T-helper 9 cell (primary cell): ENCODE data around the gene PHPT1.
"Not testable (repeated sequence)": the region's sequence is repeated elsewhere in the genome, so short reads cannot be mapped to it uniquely, and the experiment has no call there.

Experiments used
- DNase-seq: peaks from one replicate; pipeline ENCODE4 v3.0.0-alpha.2; 2020
- total RNA-seq, 2 donors: gene quantifications; one replicate each; lab custom pipeline; 2026; lab: John Stamatoyannopoulos, UW

PHPT1 gene
- total RNA-seq, result 10.1 to 18.4 reads per million in 2 donors

DNA sequence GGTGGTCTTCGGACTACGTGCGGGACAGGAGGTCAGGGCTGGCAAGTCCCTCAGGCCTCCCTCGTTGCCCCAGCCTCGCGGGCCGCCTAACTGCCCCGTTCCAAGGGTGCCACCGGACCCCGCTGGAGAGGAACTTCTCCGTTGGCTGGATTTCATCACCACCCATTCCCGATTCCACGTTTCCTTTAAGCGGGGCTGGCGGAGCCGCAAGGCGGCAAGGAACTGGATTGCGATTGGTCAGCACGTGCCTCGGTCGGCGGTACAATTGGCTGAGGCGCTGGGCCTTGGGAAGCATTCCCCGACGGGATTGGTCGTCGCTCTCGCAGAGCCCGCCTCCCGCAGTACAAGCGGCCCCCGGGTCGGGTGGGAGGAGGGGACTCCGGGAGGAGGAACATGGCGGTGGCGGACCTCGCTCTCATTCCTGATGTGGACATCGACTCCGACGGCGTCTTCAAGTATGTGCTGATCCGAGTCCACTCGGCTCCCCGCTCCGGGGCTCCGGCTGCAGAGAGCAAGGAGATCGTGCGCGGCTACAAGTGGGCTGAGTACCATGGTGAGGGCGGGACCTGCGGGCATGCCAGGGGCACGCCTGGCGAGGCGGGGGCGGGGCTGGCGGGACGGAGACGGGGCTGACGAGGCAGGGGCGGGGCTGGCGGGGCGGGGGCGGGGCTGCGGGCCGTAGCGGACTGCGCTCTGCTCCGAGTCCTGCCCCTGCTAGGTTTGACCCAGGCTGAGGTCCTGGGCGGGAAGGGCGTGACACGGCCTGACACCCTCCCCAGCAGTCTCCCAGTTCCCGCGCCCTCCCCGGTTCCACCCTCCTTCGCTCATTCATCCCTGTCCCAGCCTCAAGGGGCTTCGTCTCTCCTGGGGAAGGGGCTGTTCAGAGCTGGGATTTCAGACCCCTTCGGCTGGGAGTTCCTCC, at the start of gene PHPT1:
Gene PHPT1, plus strand, starts transcription at position 372 of the 922 bp plus-strand sequence. Its CDS starts 22 bp downstream, at position 394.
- peak; percentile 94 for DNase-seq

DNA sequence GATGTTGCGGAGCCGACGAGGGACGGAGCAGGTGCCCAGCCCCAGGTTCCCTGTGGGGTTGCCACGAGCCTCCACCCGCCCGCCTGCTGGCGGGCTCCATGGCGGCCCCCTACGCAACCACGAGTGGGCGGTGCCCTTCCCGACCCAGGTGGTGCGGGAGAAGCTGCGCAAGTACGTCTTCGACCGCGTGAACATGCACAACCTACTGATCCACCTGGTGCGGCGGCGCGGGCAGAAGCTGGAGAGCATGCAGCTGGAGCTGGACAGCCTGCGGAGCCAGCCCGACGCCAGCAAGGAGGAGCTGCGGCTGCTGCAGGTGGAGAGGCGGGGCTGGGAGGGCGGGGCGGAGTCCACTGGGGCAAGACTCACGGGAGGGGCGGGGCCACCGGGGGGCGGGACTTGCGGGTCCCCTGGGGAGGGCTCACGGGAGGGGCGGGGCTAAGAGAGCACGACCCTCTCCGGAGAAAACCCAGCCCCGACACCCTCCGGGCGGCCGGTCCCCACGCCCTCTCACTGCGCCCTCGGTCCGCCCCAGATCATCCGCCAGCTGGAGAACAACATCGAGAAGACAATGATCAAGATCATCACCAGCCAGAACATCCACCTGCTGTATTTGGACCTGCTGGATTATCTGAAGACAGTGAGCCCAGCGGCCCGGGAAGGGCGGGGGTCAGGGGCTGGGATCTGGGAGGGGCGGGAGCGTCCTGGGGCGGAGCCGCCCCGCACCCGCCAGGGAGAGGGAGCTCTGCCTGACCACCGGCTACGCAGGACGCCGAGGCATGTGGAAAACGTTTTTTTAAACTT, 49.2 kb upstream of the PHPT1 start:
- DNase-seq, result peak; percentile 90

- DNase-seq, result no peak
These were observed 46.9 kb upstream of the PHPT1 start for GRCh38 chr9:136802321-136802720.

- not testable (repeated sequence) for DNase-seq
These were observed 46.1 kb upstream of the PHPT1 start for GRCh38 chr9:136803009-136803550.

DNA sequence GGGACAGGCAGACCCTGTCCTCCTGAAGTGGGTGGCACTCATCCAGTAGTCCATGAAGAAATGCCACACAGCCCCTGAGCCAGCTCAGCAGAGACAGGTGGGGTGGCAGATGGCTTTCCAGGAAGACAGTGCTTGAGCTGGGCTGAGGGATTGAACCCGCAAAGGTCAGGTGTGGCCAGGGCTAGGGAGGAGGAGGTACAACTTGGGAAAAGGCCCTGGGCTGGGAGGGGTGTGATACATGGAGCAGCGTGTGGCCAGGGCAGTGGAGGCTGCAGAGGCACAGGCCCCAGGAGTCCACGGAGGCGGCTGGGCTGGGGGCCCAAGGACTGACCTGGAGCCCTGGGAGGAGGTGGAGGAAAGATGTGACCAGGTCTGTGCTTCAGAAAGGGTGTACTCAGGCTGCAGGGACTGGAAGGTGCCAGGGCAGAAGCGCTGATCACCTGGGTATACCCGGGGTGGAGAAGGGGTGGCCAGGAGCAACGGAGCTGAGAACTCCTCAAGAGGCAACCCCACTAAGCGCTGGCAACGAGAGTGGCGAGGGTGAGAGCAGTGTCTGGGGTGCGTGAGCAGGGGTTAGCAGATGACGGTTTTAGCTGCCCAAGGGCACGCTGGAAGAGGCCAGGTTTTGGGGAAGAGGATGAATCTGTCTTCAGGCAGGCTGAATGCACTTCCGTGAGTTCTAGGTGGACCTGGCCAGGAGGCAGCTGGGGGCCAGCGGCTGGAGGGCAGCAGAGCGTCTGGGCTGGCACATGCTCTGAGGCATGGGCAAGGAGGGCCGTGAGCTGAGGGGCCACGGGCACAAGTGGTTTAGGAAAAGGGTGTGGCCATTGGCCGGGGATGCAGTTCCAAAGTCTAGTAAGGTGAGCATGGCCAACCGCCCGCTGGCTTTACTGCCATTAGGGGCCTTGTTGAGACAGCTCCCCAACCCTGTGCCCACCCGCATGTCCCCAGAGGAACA, 45.4 kb upstream of the PHPT1 start:
- no peak for DNase-seq

GRCh38 chr9:136804509-136805206, 44.6 kb upstream of the PHPT1 start:
- no peak for DNase-seq

DNA sequence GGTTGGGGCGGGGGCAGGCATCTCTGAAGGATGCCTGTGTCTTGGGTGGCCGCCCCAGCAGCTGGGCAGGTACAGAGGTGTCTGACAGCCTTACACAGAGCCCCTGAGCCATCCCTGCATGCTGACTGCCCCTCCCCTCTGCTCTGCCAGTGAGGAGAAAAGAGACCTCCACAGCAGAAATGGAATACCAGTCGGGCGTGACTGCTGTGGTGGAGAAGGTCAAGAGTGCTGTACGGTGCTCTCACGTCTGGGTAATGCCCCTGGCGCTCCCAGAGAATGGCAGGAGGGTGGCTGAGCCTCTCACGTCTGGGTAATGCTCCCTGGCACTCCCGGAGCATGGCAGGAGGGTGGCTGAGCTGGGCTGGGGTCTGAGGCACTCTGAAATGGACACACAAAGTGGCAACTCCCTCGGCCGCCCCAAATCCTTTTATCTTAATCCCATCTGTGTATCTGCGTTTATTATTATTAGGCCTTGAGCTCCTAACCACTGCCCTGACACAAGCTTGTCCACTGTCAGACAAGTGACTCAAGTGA, 43.9 kb upstream of the PHPT1 start:
- no peak for DNase-seq

- DNase-seq, result no peak
These were observed 43.1 kb upstream of the PHPT1 start for GRCh38 chr9:136806067-136806466.

- DNase-seq, result no peak
These were observed 42.5 kb upstream of the PHPT1 start for GRCh38 chr9:136806631-136807201.

DNA sequence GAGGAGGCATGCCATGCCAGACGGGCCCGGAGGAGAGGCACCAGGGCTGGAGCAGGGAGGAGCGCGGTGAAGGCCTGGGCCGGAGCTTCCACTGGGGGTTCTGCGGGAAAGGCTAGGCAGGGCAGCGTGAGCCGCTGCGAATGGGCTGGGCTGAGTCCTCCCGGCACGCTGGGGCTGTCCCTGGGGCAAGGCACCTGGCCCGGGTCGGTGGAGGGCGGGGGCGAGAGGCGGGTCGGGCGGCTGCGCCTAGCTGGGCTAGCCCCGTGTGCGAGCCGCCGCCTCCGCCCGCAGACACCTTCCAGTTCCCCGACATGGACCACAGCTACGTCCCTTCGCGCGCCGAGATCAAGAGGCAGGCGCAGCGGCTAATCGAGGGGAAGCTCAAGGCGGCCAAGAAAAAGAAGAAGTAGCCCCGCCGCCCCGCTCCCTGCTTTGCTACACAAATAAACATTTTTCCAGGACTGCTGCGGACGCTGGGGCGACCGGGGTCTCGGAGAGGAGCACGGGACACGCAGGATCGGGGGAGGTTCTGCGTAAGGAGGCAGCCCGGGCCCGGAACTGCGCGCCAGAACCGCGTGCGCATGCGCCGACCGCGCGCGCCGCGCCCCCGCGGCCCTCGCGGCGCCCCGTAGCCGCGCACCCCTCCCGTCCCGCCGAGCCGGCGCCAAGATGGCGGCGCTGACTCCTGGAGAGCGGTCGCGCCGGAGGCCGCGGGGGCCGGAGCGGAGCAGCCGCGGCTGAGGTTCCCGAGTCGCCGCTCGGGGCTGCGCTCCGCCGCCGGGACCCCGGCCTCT, 41.7 kb upstream of the PHPT1 start, which contains the start of gene RABL6:
Gene RABL6, plus strand, starts transcription at position 668 of the 794 bp plus-strand sequence. CDS start 249 bp downstream, outside the sequence.
- DNase-seq, result peak; percentile 72

- DNase-seq, result peak; percentile 38
These were observed 41.0 kb upstream of the PHPT1 start for GRCh38 chr9:136808075-136808805.

DNA sequence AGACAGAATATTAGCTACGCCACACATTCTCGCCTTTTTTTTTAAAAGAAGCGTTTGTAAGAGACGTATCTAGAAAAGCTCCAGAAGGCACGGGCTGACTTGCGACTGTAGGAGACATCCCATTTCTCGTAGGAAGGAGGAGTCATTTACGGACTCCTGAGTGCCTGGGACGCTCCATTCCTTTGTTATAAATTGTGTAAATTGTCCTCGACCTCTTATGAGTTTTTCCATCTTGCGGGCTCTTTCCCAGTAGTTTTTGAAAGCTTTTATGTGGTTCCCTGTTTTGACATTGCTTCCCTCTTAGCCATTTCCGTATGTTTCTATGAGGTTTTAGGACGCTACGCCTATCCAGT, 40.4 kb upstream of the PHPT1 start:
- no peak for DNase-seq

DNA sequence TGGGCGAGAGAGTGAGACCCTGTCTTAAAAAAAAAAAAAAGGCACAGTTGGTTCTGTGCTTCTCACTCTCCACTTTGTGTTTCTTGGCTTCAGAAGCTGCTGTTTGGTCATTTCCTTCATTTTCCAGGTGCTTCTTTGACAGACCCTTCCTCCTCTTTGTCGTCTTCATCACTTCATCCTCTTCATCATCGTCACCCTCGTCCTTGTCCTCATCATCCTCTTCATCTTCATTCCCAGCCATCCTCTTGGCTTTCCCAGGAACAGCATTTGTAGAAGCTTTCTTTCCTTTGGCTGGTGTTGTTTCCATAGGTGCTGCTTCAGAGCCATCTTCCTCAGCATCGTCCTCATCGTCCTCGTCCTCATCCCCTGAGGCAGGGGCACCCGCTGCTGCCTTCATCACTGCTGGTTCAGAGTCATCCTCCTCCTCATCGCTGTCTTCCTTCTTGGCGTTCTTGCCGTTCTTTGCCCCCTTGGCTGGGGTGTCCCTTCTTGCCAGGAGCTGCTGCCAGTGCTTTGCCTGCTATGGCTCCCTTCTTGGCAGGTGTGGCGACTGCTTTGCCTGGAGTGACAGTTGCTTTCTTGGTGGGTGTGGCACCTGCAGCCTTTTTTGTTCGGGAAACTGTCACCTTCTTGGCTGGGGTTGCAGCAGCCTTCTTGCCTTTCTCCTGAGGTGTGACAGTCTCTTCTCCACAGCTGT, 34.3 kb upstream of the PHPT1 start:
- DNase-seq, result no peak

- no peak for DNase-seq
These were observed 33.8 kb upstream of the PHPT1 start for GRCh38 chr9:136815422-136815782.

DNA sequence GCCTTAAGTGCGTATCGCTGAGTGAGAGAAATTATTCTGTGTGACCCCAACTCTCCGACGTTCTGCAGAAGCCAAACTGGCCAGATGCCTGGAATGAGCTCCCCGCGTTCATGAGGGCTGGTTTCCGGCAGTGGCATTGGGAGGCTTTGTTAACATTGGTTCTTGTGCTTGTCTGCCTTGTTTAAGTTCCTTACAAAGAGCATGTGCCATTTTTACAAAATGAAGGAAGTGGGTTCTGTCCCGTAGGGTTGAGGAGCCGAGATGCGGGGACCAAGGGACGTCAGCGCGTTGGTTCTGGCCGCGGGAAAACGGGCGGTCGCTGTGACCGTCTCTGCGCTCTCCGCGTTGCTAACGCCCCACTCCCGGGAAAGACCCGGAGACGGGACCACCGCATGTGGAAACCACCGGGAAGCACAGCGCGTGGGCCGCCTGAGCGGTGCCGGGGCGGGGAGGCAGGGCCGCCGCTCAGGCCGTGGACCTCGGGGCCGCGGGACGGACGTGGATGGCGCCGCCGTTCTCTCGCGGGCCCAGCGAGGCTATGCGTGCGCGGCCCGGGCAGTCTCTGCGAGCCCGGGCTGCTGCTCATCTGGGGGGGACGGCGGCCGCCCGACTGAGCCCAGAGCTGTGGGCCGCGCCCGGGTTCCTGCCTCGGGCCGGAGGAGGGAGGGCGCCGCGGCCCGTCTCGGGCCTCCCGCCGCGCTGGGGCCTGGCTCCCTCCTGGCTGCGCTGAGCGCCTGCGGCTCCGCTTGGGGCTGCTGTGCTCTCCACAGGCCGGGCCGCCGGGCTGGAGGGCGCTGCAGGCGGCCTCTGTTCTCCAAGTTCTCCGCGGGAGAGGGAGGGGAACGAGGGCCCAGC, 28.0 kb upstream of the PHPT1 start:
- DNase-seq, result no peak

DNA sequence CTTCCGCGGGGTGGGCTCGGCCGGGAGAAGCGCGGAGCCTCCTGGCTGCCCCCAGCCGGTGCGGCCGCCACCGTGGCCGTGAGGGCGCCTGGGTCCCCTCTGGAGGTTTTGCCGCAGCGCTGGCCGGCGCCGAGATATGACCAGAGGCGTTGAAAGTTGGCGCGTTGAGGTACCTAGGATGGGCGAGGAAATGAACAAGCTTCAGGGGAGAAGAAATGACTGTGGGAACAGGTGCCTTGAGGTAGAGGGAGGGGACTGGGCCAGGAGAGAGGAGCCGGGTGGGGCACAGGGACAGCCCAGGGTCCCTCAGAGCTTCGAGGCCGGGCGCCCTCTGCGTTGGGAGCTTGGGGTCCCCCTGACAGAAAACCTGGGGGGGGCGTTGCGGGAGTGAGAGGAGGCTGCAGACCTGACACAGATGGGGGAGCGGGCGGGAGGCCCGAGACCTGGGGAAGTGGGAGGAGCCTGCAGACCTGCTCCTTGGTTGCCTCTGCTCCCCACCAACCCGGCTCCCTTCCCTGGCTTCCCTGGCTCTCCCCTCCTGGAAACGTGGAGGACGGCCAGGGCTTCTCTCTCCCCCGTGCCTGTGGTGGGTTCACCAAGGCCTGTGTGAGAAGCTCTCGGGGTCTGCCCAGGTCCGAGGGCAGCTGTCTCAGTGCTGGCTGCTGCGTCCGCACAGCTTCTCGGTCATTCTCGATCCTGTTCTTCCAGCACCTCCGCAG, 27.2 kb upstream of the PHPT1 start:
- DNase-seq, result no peak
